Hepatocyte (in vitro differentiated cells): ENCODE measurements around the gene GK.

Experiments used
- EZH2 ChIP-seq: fragments of 200-600 bp; sonication (generic); IDR thresholded peaks from 2 replicates; pipeline ENCODE4 v1.6.1; 2016; ENCODE audit warnings: antibody characterized with exemption, mild to moderate bottlenecking, borderline replicate concordance
- TF ChIP-seq, protein P1 (sequence below): fragments of 200-600 bp; sonication (generic); IDR thresholded peaks from 2 replicates; pipeline ENCODE4 v1.5.1; 2016; ENCODE audit warnings: antibody characterized with exemption, mild to moderate bottlenecking; ENCODE audit not compliant: poor library complexity

DNA sequence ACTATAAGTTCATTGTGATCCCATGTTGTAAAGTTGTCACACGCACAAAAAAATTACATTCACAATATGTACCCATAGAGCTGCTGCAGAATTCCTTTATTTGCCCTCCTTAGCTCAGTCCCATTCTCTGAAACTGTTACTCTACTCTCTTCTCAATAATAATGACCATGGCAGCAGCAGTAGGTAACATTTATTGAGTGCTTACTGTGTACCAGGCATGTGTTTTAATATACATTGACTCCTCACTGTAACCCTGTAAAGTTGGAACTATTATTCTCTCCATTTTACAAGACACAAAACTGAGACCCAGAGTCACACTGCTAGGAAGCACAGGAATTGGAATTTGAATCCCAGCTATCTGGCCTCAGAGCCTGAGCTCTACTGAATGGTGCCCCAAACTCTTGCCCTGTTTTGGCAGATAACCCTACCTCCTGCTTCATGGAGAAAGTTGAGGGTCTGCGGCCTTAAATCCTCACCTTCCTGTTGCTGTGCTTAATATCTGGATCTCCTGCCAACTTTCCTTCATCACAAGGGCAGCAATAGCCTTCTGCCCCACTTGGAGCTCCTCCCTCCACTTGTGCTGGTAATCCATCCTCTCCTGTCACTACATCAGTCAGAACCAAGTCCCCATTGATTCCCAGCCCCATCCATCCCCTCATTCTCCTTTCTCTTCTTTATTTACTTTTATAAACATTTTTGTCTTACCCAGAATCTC, 20.8 kb downstream of the GK start:
- TF ChIP-seq, protein P1, sequence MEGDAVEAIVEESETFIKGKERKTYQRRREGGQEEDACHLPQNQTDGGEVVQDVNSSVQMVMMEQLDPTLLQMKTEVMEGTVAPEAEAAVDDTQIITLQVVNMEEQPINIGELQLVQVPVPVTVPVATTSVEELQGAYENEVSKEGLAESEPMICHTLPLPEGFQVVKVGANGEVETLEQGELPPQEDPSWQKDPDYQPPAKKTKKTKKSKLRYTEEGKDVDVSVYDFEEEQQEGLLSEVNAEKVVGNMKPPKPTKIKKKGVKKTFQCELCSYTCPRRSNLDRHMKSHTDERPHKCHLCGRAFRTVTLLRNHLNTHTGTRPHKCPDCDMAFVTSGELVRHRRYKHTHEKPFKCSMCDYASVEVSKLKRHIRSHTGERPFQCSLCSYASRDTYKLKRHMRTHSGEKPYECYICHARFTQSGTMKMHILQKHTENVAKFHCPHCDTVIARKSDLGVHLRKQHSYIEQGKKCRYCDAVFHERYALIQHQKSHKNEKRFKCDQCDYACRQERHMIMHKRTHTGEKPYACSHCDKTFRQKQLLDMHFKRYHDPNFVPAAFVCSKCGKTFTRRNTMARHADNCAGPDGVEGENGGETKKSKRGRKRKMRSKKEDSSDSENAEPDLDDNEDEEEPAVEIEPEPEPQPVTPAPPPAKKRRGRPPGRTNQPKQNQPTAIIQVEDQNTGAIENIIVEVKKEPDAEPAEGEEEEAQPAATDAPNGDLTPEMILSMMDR, result no peak
- TF ChIP-seq EZH2, result no peak
